ENCODE data around the gene STEAP1.
"Not testable (repeated sequence)": the region's sequence is repeated elsewhere in the genome, so short reads cannot be mapped to it uniquely, and the experiment has no call there.

The STEAP1 gene

GRCh38 chr7:90175667-90176066, 21.4 kb downstream of the STEAP1 start:
- DNase-seq, result no peak

DNA sequence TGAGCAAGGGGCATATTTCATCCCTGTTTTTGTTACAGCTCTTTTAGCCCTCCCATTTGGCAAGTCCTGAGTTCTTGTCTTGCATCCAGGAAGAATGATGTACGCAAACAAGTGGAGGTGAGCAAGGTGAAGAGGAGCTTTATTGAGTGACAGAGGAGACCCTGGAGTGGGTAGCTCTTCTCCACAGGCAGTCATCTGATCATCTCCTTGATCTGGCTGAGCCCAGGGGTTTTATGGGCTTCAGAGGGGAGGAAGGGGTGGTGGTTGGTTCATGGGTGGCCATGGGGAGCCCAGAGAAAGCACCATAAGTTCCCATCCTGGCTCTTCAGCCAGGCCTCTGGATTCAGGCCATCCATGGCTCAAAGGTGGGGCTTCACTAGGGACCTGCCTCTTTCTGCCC, 21.9 kb downstream of the STEAP1 start:
- DNase-seq, result no peak

DNA sequence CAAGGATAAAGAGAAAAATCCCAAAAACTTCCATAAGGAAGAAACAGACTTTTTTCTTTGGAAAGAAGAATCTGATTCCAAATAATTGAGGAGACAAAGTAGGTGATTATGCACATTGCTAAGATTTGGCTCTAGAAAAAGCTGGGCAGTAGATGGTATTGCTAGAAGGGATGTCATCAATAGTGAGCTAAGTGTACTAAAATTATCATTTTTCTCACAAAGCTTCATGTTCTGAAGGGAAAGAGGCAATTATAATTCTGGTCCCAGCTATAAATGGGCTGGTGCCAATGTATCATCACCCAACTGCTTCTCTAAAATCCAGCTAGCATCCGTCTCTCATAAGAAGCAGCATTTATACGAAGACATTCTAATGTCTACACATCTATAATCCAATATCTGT, 23.9 kb downstream of the STEAP1 start:
- DNase-seq, result no peak

- DNase-seq, result no peak
Measured at GRCh38 chr7:90178679-90179278, 24.5 kb downstream of the STEAP1 start.

DNA sequence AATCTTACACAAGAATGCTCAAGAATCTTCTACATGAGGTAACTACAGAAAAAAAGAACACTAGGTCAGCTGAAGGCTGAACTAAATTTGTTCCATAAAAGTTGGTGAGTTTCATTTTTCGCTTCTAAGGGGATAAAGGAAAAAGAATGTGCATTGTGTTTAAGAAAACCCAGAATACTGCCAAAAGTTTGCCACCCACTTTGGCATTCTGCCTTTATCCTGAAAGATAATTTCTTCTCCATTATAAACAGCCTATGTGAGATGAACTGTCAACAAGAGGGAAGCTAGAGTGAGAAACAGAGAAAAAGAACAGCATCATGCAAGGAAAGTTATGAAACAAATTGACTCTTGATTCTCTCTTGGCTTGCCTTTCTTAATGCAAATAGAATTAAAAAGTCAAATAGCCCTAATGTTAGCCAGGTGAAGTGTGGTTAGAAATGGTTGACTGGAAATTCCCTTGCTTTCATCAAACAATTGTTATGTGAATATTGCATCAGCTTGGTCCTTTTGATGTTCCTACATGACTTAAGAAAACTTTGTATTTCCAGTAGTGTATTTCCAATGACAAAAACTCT, 25.8 kb downstream of the STEAP1 start:
- no peak for DNase-seq

- no peak for DNase-seq
Measured at GRCh38 chr7:90180649-90181048, 26.4 kb downstream of the STEAP1 start.

GRCh38 chr7:90181485-90181884, 27.2 kb downstream of the STEAP1 start:
- no peak for DNase-seq

DNA sequence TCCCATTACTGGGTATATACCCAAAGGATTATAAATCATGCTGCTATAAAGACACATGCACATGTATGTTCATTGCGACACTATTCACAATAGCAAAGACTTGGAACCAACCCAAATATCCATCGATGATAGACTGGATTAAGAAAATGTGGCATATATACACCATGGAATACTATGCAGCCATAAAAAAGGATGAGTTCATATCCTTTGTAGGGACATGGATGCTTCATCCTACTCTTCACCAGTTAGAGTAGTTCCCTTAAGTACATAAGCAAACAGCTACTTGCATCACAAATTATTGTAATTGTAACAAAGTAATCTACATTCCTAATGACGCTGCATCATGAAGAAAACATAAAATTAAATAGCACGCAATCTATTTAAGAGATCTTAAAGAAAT, 32.0 kb downstream of the STEAP1 start:
- DNase-seq, result not testable (repeated sequence)

- no peak for DNase-seq
Measured at GRCh38 chr7:90187507-90188050, 33.3 kb downstream of the STEAP1 start.

DNA sequence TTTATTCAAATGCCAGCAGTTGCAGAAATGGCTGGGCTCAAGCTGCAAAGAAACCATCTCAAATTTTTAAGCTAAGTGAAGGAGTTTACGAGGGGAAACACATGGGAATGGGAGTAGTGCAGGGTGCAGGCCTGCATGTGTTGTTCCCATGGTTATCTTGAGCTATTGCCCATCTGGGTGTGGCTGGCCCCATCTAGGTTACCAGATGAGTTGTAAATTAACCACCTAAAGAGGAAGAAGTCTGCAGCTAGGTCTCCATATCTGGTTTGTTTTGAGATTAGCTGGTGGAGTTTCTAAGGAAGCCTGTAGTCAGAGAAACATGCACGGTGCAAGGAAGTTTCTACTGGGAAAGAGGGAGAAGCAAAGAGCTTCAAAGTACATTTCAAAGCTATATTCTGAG, 34.0 kb downstream of the STEAP1 start:
- no peak for DNase-seq

- DNase-seq, result no peak
Measured at GRCh38 chr7:90190995-90191394, 36.7 kb downstream of the STEAP1 start.

DNA sequence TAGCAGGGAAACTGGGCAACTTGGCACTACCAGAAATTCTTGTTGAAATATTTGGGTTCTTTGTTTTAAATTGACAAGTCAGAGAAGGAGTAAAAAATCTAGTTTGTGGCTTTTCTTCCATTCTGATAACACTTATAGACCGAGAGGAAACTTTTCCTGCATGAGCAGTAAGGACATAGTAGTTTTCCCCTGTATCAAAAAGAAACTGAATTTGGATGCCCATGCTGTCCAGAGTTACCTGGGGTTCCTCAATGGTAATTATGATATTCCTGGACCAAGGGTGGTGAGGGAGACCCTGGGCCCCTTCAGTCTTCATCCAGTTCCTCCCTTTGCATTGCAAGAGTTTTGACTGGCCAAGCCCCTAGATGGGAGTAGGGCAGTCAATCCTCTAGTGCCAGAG, 37.4 kb downstream of the STEAP1 start:
- no peak for DNase-seq

GRCh38 chr7:90192876-90193750, 38.8 kb downstream of the STEAP1 start:
- no peak for DNase-seq

GRCh38 chr7:90194911-90195809, 40.9 kb downstream of the STEAP1 start:
- DNase-seq, result no peak

- no peak for DNase-seq
Measured at GRCh38 chr7:90201500-90202195, 47.4 kb downstream of the STEAP1 start.

GRCh38 chr7:90207956-90208355, 53.7 kb downstream of the STEAP1 start:
- DNase-seq, result no peak

- DNase-seq, result no peak
Measured at GRCh38 chr7:90209776-90210175, 55.5 kb downstream of the STEAP1 start.

DNA sequence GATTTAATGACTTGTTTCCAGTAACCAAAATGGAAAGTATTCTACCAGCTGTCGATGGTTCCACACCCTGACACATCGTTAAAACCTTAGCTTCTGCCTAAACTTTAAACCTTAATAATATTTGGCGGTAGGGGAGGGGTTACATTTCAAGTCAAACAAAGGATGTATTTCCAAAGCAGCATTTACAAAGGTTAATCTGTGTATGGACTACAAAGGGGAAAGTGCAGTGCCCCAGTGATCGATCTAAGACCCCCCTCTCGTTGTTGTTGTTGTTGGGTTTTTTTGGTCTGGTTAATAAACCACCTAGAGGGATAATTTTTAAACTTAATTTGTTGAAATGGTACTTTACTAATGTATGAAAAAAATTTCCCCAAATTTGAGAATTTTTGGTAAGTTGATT, 56.2 kb downstream of the STEAP1 start:
- DNase-seq, result no peak

- DNase-seq, result no peak
Measured at GRCh38 chr7:90210981-90211380, 56.7 kb downstream of the STEAP1 start.

GRCh38 chr7:90211391-90212148, 57.3 kb downstream of the STEAP1 start, which contains the start of gene STEAP2:
TSS of gene STEAP2 (plus strand) at chr7:90211740. CDS start at chr7:90225083, 13,343 bp downstream.
- DNase-seq, result no peak

GRCh38 chr7:90212149-90212495, 57.9 kb downstream of the STEAP1 start:
- no peak for DNase-seq

Measured in AML-193 (cell line).